ENCODE data around the gene SELPLG.

DNA sequence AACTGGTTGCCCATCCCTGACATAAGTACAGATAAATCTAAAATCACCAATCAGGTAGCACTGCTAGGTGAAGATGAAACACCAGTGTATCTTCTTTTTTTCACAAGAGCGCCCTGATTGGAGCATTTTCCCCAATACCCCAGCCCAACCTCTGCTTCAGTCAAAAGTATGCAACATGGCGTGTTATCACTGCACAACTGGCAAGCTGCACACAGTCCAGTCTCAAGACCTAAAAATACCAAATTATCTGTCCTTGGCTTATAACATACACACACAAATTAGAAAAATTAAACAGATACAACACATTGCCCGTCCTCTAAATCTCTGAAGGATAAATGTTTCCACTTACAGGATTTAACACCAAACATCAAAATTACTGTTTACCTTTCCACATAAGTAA, 20.2 kb upstream of the SELPLG start:
- TF ChIP-seq, protein P1, sequence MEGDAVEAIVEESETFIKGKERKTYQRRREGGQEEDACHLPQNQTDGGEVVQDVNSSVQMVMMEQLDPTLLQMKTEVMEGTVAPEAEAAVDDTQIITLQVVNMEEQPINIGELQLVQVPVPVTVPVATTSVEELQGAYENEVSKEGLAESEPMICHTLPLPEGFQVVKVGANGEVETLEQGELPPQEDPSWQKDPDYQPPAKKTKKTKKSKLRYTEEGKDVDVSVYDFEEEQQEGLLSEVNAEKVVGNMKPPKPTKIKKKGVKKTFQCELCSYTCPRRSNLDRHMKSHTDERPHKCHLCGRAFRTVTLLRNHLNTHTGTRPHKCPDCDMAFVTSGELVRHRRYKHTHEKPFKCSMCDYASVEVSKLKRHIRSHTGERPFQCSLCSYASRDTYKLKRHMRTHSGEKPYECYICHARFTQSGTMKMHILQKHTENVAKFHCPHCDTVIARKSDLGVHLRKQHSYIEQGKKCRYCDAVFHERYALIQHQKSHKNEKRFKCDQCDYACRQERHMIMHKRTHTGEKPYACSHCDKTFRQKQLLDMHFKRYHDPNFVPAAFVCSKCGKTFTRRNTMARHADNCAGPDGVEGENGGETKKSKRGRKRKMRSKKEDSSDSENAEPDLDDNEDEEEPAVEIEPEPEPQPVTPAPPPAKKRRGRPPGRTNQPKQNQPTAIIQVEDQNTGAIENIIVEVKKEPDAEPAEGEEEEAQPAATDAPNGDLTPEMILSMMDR (IDR thresholded peaks at IDR 0.05; ENCODE audit: poor library complexity) = no peak
- TF ChIP-seq EZH2phosphoT487 (IDR thresholded peaks at IDR 0.05; ENCODE audit: low read depth, severe bottlenecking, unreplicated experiment) = no peak

All from hepatocyte (in vitro differentiated cells).